ENCODE results near the gene ZNF785.

DNA sequence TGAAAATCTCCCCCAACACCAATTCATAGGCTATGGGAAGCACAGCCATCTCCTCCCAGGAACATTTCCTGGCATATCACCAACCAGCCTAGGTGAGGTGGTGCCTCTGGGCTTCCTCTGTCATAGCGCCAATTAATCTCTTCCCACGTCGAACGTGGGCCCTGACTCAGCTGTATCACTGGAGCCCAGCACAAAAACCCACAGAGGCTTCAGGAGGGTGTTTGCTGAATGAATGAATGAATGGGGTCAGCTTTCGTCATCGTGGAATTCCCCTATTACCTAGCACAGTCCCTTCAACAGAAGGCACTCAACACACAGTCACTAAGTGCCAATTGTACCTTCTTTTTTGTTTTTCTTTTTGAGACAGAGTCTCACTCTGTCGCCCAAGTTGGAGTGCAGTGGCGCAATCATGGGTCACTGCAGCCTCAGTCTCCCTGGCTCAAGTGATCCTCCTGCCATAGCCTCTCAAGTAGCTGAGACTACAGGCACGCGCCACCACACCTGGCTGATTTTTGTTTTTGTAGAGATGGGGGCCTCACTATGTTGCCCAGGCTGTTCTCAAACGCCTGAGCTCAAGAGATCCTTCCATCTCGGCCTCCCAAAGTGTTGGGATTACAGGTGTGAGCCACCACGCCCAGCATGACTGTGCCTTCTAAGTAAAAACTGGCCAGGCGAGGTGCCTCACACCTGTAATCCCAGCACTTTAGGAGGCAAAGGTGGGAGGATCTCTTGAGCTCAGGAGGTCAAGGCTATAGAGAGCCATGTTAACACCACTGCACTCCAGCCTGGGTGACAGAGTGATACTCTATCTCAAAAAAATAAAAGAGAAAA, 18.1 kb downstream of the ZNF785 start:
- TF ChIP-seq, protein P1, sequence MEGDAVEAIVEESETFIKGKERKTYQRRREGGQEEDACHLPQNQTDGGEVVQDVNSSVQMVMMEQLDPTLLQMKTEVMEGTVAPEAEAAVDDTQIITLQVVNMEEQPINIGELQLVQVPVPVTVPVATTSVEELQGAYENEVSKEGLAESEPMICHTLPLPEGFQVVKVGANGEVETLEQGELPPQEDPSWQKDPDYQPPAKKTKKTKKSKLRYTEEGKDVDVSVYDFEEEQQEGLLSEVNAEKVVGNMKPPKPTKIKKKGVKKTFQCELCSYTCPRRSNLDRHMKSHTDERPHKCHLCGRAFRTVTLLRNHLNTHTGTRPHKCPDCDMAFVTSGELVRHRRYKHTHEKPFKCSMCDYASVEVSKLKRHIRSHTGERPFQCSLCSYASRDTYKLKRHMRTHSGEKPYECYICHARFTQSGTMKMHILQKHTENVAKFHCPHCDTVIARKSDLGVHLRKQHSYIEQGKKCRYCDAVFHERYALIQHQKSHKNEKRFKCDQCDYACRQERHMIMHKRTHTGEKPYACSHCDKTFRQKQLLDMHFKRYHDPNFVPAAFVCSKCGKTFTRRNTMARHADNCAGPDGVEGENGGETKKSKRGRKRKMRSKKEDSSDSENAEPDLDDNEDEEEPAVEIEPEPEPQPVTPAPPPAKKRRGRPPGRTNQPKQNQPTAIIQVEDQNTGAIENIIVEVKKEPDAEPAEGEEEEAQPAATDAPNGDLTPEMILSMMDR (IDR thresholded peaks at IDR 0.05): no peak
- no peak for TF ChIP-seq EP300 (IDR thresholded peaks at IDR 0.05)
